K562 (cell line): ENCODE data around the gene OXLD1. TPM values are rescaled to one million over a fixed set of nuclear protein-coding genes. Genes with fewer than 3 reads are reported as not detected.

Experiments
- ATAC-seq: fragments of 200-7000 bp; cut with Tn5 transposase; 3 replicates; pipeline ENCODE4 v1.9.1; 2020; ENCODE audit warnings: moderate library complexity
- BruUV-seq: library from RNA; stranded (reverse); fragments of 400-500 nt; replicated peaks from 2 replicates; lab custom pipeline; 2021; lab: Mats Ljungman, UMichigan
- CTCF ChIA-PET: fragments of 300-600 bp; formaldehyde crosslinking; extraction: SDS; loops from one replicate; lab custom pipeline; 2021; ENCODE audit warnings: low intra/inter-chr PET ratio; lab: Yijun Ruan, JAX
- POLR2A ChIA-PET: fragments of 300-600, 350-650 bp; sonication (Branson Sonifier 250); formaldehyde crosslinking; extraction: SDS; loops from one replicate; lab custom pipeline; 2021; ENCODE audit warnings: antibody characterized with exemption, inconsistent platforms; lab: Yijun Ruan, JAX
- DNase-seq, 4 experiments: peaks; one replicate each; pipeline versions ENCODE4 v3.0.0 to v3.0.0-alpha.2; 2011 to 2018; ENCODE audit warnings: low spot score in 3 of 4, mixed read lengths in 3 of 4; ENCODE audit errors: extremely low read depth in 1 of 4
- FAIRE-seq: peaks from 2 replicates; lab custom pipeline; 2011; peaks lifted over from hg19 to GRCh38; lab: Jason Lieb, UNC
- H2AFZ ChIP-seq: 2 replicates; pipeline ENCODE4 v1.6.0; 2011; ENCODE audit warnings: low read depth, low read length, control low read depth, inconsistent platforms
- H3K27ac ChIP-seq: fragments of 200-600 bp; 3 replicates; pipeline ENCODE4 v1.8.0; 2011; ENCODE audit warnings: low read depth, mild to moderate bottlenecking, control low read depth, inconsistent platforms, low read length, moderate library complexity, mixed read lengths; ENCODE audit errors: extremely low read depth
- H3K27me3 ChIP-seq, 2 experiments: fragments of 300-600 bp in 1 of 2; 2 replicates in 1 of 2; 3 replicates in 1 of 2; pipeline versions ENCODE4 v1.6.0 to v1.8.0; 2011; ENCODE audit warnings: inconsistent platforms in 2 of 2, low read length in 2 of 2, mild to moderate bottlenecking in 1 of 2, mixed read lengths in 1 of 2, moderate library complexity in 1 of 2; ENCODE audit not compliant: control insufficient read depth in 2 of 2, insufficient read depth in 2 of 2
- H3K36me3 ChIP-seq: fragments of 300-600 bp; 3 replicates; pipeline ENCODE4 v1.8.0; 2011; ENCODE audit warnings: mild to moderate bottlenecking, low read length, inconsistent platforms; ENCODE audit not compliant: control insufficient read depth, insufficient read depth
- H3K4me1 ChIP-seq, 2 experiments: fragments of 200-600 bp in 1 of 2; replicated peaks in 1 of 2; 2 replicates in 1 of 2; 3 replicates in 1 of 2; pipeline versions ENCODE4 v1.5.1 to v1.8.0; 2011; ENCODE audit warnings: inconsistent platforms in 2 of 2, low read length in 2 of 2, mild to moderate bottlenecking in 1 of 2, mixed read lengths in 1 of 2, moderate library complexity in 1 of 2; ENCODE audit not compliant: control insufficient read depth in 2 of 2, insufficient read depth in 2 of 2
- H3K4me2 ChIP-seq: 2 replicates; pipeline ENCODE4 v1.6.1; 2011; ENCODE audit warnings: low read length, control low read depth, inconsistent platforms, mixed read lengths; ENCODE audit not compliant: insufficient read depth
- H3K4me3 ChIP-seq: fragments of 200-600 bp; sonication (generic), shearing (Covaris generic); 2 replicates; pipeline ENCODE4 v1.5.1; 2016; ENCODE audit warnings: control low read depth, inconsistent platforms
- H3K79me2 ChIP-seq: fragments of 200-600 bp; 3 replicates; pipeline ENCODE4 v1.8.0; 2011; ENCODE audit warnings: low read length, inconsistent platforms; ENCODE audit not compliant: control insufficient read depth, insufficient read depth
- H3K9ac ChIP-seq, 2 experiments: 2 replicates each; pipeline versions ENCODE4 v1.6.0 to v1.6.1; 2011; ENCODE audit warnings: low read depth in 2 of 2, low read length in 2 of 2, control low read depth in 1 of 2, inconsistent platforms in 1 of 2, mild to moderate bottlenecking in 1 of 2, mixed read lengths in 1 of 2; ENCODE audit not compliant: insufficient read depth in 1 of 2
- H3K9me1 ChIP-seq: one replicate; pipeline ENCODE4 v1.6.0; 2011; ENCODE audit warnings: inconsistent platforms, mild to moderate bottlenecking, low read length, moderate library complexity; ENCODE audit not compliant: control insufficient read depth, insufficient read depth
- H3K9me3 ChIP-seq: replicated peaks from 2 replicates; pipeline ENCODE4 v1.5.1; 2011; ENCODE audit warnings: low read depth, low read length, inconsistent platforms; ENCODE audit not compliant: control insufficient read depth, insufficient read depth
- H4K20me1 ChIP-seq: replicated peaks from 2 replicates; pipeline ENCODE4 v1.6.1; 2011; ENCODE audit warnings: low read length, inconsistent platforms, mixed read lengths; ENCODE audit not compliant: control insufficient read depth, insufficient read depth
- BRD9 ChIP-seq: fragments of 450-650 bp; IDR thresholded peaks from 2 replicates; pipeline ENCODE4 v1.6.1; 2018; ENCODE audit warnings: low read depth; ENCODE audit not compliant: partially characterized antibody
- MAFK ChIP-seq: IDR thresholded peaks from 2 replicates; pipeline ENCODE4 v1.6.1; 2011; ENCODE audit warnings: low read length, improper control_type of control experiment
- RBFOX2 ChIP-seq: fragments of 200-400 bp; formaldehyde crosslinking; IDR thresholded peaks from 2 replicates; pipeline ENCODE4 v1.6.1; 2017; ENCODE audit warnings: low read depth, mild to moderate bottlenecking, low read length, moderate library complexity
- WGBS: fragments of 100-300 bp; shearing (Covaris generic); methylation state at CpG from one replicate; pipeline ENCODE4 v1.1.6; 2016; ENCODE audit warnings: low coverage, mixed read lengths; ENCODE audit not compliant: insufficient coverage; ENCODE audit errors: missing lambda C conversion rate; 5-methylcytosine and 5-hydroxymethylcytosine counted together
- in situ Hi-C: fragments of 300-500 bp; cut with MboI; formaldehyde crosslinking; loops from 4 replicates; pipeline ENCODE4 v1.15.0; 2018; ENCODE audit warnings: inconsistent platforms, mixed read lengths
- intact Hi-C: fragments of 100-400 bp; cut with micrococcal nuclease; formaldehyde crosslinking; loops from 2 replicates; pipeline ENCODE4 v1.14.2; 2022
- polyA plus RNA-seq, 8 experiments: library from polyadenylated mRNA; depleted of rRNA in 4 of 8; stranded (reverse) in 5 of 8; unstranded in 3 of 8; fragments of >200 nt; fragmentation: Nextera tagmentation in 2 of 8; fragmentation: Illumina TruSeq in 1 of 8; extraction: Ambion mirVana in 2 of 8; extraction: Trizol in 1 of 8; gene quantifications; 2 replicates each; pipeline versions ENCODE4 v1.2.1 to v1.2.3, GENCODE V29; 2011 to 2014; ENCODE audit warnings: inconsistent platforms in 1 of 8, missing spikeins in 1 of 8
- total RNA-seq, 7 experiments: library from RNA; depleted of rRNA in 6 of 7; stranded (reverse); fragments of >200 nt in 6 of 7; fragmentation: Illumina TruSeq in 2 of 7; extraction: Trizol in 2 of 7; gene quantifications; 2 replicates each; pipeline versions ENCODE4 v1.2.1 to v1.2.3, GENCODE V29; 2011 to 2021; ENCODE audit warnings: low replicate concordance in 1 of 7
- TF ChIP-seq, protein P1 (sequence below): sonication (generic); formaldehyde crosslinking; IDR thresholded peaks from 2 replicates; pipeline ENCODE4 v1.8.1; 2023; ENCODE audit warnings: mild to moderate bottlenecking, missing genetic modification reagents
- TF ChIP-seq, protein P2 (sequence below): sonication (generic); formaldehyde crosslinking; IDR thresholded peaks from 2 replicates; pipeline ENCODE4 v1.8.1; 2023; ENCODE audit warnings: mild to moderate bottlenecking, missing genetic modification reagents

OXLD1 gene
- total and polyA plus RNA-seq, 9 of the 15 experiments (the other 6 are each of a cell fraction or from before 2014, with no cell fraction given): 4.4 to 115 (median 29.3) TPM

DNA sequence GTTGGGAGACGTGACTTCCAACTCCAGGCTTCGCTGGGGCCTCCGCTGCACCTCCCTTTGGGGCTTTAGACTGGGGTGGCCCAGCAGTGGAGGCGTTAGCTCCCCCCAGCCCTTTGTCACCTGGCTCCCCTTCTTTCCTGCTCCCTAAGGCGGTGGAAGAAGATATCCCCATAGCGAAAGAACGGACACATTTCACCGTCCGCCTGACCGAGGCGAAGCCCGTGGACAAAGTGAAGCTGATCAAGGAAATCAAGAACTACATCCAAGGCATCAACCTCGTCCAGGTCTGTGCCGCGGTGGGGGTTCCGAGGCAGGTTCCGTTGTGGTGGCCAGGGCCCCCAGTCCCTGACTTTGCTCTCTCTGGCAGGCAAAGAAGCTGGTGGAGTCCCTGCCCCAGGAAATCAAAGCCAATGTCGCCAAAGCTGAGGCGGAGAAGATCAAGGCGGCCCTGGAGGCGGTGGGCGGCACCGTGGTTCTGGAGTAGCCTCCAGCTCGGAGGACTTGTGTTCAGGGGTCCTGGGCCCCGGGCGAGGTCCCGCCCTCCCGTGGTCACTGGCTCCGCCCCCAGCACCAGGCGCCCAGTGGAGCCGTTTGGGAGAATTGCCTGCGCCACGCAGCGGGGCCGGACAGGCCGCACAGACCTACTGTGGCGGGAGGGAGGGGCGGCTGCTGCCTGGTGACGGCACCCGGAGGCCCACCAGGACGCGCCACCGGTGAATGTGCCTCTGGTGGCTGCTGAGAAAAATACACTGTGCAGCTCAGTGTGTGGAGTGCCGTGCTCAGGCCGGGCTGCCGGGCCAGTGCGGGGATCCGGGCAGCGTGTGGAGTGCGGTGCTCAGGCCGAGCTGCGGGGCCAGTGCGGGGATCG is 40.6 kb upstream of the OXLD1 start (continued):
- TF ChIP-seq, protein P1, sequence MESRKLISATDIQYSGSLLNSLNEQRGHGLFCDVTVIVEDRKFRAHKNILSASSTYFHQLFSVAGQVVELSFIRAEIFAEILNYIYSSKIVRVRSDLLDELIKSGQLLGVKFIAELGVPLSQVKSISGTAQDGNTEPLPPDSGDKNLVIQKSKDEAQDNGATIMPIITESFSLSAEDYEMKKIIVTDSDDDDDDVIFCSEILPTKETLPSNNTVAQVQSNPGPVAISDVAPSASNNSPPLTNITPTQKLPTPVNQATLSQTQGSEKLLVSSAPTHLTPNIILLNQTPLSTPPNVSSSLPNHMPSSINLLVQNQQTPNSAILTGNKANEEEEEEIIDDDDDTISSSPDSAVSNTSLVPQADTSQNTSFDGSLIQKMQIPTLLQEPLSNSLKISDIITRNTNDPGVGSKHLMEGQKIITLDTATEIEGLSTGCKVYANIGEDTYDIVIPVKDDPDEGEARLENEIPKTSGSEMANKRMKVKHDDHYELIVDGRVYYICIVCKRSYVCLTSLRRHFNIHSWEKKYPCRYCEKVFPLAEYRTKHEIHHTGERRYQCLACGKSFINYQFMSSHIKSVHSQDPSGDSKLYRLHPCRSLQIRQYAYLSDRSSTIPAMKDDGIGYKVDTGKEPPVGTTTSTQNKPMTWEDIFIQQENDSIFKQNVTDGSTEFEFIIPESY (CRISPR knock-in tag): peak; percentile 97
- no peak for TF ChIP-seq MAFK
- peak; percentile 55 for TF ChIP-seq RBFOX2
- TF ChIP-seq, protein P2, sequence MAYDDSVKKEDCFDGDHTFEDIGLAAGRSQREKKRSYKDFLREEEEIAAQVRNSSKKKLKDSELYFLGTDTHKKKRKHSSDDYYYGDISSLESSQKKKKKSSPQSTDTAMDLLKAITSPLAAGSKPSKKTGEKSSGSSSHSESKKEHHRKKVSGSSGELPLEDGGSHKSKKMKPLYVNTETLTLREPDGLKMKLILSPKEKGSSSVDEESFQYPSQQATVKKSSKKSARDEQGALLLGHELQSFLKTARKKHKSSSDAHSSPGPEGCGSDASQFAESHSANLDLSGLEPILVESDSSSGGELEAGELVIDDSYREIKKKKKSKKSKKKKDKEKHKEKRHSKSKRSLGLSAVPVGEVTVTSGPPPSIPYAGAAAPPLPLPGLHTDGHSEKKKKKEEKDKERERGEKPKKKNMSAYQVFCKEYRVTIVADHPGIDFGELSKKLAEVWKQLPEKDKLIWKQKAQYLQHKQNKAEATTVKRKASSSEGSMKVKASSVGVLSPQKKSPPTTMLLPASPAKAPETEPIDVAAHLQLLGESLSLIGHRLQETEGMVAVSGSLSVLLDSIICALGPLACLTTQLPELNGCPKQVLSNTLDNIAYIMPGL (CRISPR knock-in tag): 0 out of 2 replicates have a peak, but pooled peaks have one; percentile 27

DNA sequence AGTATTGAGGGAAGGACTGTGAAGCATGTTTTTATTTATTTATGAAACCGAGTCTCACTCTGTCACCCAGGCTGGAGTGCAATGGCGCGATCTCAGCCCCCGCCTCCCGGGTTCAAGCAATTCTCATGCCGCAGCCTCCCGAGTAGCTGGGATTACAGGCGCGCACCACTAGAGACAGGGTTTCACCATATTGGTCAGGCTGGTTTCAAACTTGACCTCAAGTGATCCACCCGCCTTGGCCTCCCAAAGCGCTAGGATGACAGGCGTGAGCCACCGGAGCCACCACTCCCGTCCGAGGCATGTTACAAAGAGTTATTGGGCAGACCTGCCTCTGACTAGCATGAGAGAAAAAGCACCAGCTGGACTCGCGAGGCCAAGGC is 39.8 kb upstream of the OXLD1 start:
- Histone ChIP-seq H2AFZ (no peak overlapping the region), H3K4me1 (peaks cover 18 to 72% of the 10 kb centered on the region in 2 experiments), H4K20me1 (peaks cover 11% of the 10 kb centered on the region), H3K4me2 (no peak overlapping the region), H3K36me3 (peaks cover 63% of the 10 kb centered on the region), H3K4me3 (no peak overlapping the region), H3K27ac (no peak overlapping the region), H3K9me3 (no peaks in the 10 kb centered on the region), H3K79me2 (peaks cover 53% of the 10 kb centered on the region), H3K27me3 (no peaks in the 10 kb centered on the region), H3K9ac (peak overlapping the region in 1 of 2 experiments; percentile 24; a peak in 1 of 4 replicates), H3K9me1 (peaks cover 2% of the 10 kb centered on the region)
- intact Hi-C loops: no loop called here
- no TSS peak for BruUV-seq
- ChIA-PET CTCF (no interaction called here), POLR2A (interaction anchor here (0.6 to 1.6 kb wide), 3 partner anchors 14 to 38 kb away, joined by 3 to 4 read pairs (median 3); no protein-coding TSS in a partner anchor)
- ATAC-seq (no peak), FAIRE-seq (no peak), DNase-seq (no peak)
- 98% methylated on average over 17 of the region's 17 CpGs for WGBS
- TF ChIP-seq, protein P1 (CRISPR knock-in tag): peak; percentile 82
- no peak for TF ChIP-seq BRD9
- in situ Hi-C loops: no loop called here
